Putamen (tissue), 1 donor: ENCODE results near the gene ZNF792.
"Not testable (repeated sequence)": the region's sequence is repeated elsewhere in the genome, so short reads cannot be mapped to it uniquely, and the experiment has no call there.

ENCODE experiments used
- DNase-seq: peaks from one replicate; pipeline ENCODE4 v3.0.0-alpha.2; 2016; ENCODE audit warnings: low spot score

ZNF792 gene

DNA sequence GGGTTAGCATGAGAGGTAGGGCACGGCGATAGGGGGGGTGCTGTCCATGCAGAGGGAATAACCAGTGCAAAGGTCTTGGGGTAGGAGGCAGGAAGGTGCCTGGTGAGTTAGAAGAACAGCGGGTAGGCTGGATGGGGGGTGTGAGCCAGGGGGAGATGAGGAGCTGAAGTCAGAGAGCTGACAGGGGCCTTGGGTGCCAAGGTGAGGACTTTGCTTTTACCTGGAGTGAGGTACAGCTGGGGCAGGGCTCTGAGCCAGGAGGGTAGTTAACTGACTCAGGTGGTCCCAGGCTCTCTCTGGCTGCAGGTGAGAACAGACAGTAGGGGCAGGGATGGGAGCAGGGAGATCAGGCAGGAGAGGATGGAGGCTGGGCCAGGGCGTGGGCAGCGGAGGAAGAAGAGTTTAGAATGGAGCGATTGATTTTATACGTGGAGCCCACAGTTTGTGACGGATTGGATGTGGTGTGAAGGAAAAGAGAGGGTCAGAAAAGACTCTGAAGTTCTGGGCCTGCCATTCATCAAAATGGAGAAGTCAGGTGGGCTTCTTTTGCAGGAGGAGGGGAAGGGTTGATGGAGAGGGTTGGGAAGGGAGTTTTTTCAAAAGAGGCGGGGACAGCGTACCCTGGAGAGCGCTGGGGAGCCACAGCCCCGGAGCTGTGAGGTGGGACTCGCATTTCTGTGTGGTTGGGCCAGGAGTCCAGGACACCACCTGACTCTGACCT is 34.9 kb upstream of the ZNF792 start:
- DNase-seq: no peak

GRCh38 chr19:34998224-34998623 is 34.2 kb upstream of the ZNF792 start:
- DNase-seq: not testable (repeated sequence)

DNA sequence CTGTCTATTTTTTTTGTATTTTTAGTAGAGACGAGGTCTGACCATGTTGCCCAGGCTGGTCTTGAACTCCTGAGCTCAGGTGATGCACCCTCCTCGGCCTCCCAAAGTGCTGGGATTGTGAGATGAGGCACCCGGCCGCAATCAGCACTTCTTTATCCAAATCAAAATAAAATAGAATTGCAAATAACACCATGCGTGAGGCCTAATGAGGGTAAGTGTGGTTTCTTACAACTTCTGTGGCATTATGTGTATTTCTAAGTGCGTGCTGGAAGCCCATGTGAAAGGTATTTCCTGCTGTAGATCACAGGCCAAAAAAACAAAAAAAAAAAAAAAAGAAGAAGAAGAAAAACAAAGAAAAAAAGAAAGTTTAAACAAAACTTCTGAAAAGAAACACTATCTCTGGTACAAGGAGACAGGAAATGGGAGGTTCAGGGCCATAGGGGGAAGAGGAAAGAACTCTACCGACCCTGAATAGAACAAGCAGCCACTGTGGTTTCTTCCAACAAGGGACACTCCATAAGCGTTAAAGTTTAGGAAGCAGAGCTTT is 33.1 kb upstream of the ZNF792 start:
- DNase-seq: no peak

GRCh38 chr19:34995551-34995950 is 31.5 kb upstream of the ZNF792 start:
- DNase-seq: no peak

DNA sequence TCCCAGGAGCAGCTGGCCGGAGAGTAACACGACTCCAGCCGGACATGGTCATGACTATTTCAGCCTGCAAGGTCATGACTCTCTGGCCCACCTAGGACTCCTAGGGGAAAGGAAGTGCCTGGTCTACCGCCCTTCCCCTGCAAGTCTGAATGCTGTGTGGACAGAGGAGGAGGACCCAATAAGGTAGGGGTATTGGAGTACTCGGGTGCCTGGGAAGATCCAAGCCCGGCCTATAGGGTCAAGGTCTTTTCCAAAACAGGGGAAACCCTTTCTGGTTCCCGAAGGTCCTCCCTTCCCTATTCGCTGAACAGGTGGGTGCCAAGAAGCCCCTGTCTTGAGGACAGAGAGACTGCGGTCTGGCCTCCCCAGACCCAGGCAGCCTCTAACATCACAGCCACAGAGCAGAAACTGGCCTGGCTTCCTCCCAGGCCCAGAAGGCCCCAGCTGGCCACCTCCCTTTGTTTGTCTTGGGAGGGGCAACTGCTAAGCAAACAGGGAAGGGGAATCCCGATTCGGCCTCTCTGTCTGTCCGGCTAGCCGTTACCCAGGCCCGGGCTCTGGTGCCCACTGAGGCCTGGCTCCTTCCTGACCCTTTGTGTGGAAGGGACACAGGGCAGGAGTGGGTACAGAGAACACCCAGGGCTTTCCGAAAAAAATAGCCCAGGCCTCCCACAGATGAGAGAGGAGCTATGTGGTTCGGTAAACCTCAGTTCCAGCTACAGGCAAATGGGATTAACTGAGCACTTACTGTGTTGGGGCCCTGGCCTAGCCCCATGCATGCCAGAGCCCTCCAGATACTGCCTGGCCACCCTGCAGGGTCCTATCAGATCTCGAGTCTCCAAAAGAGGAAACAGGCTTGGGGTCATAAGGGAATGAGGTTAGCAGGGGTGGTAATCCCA is 30.9 kb upstream of the ZNF792 start:
- DNase-seq: no peak

DNA sequence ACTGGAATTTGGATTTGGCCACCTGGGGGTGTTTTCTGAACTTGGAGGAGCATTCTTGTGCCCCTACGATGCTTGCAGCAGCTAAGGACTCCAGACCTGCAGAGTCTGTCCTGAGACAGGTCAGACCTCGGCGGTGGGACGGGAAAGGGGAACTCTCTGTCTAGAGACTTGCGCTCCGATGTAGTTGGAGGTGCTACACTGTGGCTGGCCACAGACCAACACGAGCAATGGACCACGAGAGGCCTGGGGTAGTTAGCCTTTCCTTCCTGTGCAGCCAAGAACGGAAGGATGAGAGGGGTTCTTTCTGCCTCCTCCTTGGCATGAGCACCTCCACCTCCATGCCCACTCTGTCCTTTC is 30.2 kb upstream of the ZNF792 start:
- DNase-seq: no peak

DNA sequence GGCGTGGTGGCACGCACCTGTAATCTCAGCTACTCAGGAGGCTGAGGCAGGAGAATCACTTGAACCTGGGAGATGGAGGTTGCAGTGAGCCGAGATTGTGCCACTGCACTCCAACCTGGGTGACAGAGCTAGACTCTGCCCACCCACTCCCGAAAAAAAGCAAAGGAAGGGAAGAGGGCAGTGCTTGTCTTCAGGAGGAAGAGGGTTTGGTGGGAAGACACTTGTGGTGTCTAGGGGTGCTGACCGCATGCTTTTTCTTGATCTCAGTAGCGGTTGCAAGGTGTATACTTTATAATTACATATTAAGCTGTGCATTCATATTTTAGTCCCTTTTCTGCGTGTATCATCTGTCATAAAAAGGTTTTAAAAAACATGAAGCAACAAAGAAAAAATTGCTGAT is 28.6 kb upstream of the ZNF792 start:
- DNase-seq: not testable (repeated sequence)

- DNase-seq: no peak
Observed at GRCh38 chr19:34991542-34992333, 27.7 kb upstream of the ZNF792 start.

GRCh38 chr19:34990578-34991192 is 26.7 kb upstream of the ZNF792 start:
- DNase-seq: no peak

DNA sequence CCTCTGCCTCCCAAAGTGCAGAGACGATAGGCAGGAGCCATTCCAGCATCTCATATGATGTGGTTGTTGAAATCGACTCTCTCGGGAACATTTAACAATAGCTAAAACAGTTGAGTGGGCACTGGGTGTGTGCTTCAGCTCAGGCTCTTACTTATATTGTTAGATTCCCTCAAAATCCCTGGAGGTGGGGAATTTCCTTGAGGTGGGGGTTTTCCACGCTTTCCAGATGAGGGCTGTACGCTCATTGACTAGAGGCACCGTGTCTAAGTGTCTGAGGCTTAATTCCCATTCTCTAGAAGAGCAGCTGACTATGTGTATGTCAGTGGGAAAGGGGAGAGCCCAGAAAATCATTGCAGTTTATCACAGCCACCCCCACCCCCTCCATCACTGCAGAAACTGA is 25.3 kb upstream of the ZNF792 start:
- no peak for DNase-seq

GRCh38 chr19:34988119-34988518 is 24.1 kb upstream of the ZNF792 start:
- DNase-seq: no peak

- DNase-seq: no peak
Observed at GRCh38 chr19:34985249-34986022, 21.4 kb upstream of the ZNF792 start.

GRCh38 chr19:34984287-34984686 is 20.3 kb upstream of the ZNF792 start:
- no peak for DNase-seq

- no peak for DNase-seq
Observed at GRCh38 chr19:34983786-34984185, 19.8 kb upstream of the ZNF792 start.

GRCh38 chr19:34982275-34982674 is 18.2 kb upstream of the ZNF792 start:
- DNase-seq: no peak

DNA sequence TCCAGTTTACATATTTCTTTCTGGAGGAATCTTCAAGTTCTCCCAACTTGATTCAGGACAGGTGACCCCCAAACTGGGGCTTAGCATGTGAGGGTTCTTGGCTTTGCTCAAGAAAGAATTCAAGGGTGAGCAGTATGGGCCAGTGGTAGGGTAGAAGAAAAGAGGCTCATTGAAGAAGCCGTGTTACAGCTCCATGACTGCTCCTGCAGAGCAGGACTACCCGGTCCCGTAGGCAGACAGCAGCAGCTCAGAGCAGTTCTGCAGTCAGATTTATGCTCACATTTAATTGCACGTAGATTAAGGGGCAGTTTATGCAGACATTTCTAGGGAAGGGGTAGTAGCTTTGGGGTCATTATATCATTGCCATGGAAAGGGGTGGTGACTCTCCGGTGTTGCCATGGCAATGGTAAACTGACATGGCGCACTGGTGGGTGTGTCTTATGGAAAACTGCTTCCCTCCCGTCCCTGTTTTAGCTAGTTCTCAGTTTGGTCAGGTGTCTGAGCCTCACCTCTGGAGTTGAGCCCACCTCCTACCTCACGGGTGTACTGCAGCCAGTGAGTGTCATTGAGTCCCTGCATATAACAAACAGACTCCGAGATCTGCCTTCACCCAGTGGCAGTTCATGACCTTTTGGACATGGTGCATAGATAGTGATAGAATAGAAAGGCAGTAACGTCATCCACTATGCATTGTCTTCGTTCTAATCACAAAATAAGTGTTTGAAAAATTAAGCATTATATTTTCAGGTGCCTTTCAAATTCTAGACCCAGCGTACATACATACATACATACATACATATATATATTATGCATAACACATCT is 16.0 kb upstream of the ZNF792 start:
- DNase-seq: no peak

- DNase-seq: no peak
Observed at GRCh38 chr19:34976611-34977010, 12.6 kb upstream of the ZNF792 start.

GRCh38 chr19:34975056-34975455 is 11.0 kb upstream of the ZNF792 start:
- no peak for DNase-seq

DNA sequence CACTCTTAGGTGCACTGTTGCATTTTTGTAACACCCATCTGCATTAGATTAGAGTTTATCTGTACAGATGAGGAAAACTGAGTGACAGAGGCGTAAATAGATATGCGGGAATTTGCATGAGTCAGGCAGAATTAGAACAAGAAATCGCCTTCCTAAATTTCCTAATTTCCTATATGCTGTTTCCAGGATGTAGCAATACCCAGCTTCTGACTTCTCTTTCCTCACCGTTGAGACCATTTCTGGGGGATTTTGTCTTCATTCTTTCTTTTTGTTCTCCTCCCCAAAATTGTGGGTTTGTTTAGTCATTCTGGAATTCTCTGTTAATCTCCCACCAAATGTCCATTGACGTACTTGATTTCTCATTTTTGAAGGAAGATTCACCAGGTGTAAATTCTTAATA is 10.6 kb upstream of the ZNF792 start:
- no peak for DNase-seq

- DNase-seq: no peak
Observed at GRCh38 chr19:34972163-34972705, 8.2 kb upstream of the ZNF792 start.
